ENCODE results near the gene EIF3D.

Gene EIF3D

DNA sequence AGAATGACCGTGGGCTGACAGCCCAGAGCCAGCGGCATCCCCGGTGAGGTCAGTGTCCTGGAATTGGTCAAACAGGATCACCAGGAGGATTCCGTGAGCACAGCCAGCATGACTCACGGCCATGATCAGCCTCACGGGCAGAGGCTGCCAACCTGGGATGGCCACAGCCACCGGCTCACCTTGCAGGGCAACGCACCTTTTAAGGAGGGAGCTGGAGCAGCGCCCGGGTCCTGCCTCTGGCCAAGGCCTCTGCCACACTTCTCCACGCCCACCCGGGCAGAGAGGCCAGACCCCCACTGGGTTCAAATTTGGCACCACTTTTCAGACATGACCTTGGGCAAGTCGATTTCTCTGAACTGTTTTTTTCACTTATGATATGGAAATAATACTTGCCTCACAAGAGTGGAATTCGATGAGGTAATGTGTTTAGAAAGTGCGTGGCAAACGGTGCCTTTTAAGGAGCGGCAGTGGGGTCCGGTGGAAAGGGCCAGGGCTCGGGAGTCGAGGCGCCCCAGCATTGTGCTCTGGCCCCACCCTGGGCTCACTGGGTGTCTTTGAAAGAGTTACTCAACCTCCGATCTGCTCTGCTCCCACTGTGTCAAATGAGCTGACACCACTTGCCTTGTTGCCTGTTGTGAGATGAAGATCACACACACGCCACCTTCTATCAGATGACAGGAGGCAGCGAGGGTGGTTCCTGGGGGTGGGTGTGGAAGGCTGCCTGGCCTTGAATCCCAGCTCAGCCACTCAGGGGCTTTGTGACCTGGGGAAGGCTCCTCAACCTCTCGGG is 63.5 kb downstream of the EIF3D start:
- no peak for DNase-seq (ENCODE audit: low read depth)

DNA sequence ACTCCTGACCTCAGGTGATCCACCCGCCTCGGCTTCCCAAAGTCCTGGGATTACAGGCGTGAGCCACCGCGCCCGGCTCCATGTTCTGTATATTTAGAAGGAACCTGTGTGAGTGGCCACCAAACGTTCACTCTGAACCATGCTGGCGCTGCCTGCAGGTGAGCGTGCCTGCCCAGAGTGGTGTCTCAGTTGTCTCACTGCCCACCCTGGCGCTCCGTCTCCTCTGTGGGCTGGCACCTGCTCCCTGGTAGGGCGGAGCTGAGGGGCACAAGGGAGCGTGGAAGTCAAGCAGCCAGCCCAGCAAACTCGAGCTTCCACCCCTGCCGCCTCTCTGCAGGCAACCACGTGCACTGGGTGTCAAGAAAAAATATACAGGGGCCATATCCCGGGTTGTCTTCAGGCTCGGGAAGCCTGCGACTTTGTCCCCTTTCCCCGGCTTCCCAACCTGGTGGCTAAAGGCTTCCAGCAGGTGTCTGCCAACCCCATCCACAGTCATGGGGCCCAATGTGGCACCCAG is 64.2 kb downstream of the EIF3D start:
- DNase-seq (ENCODE audit: low read depth): no peak

DNA sequence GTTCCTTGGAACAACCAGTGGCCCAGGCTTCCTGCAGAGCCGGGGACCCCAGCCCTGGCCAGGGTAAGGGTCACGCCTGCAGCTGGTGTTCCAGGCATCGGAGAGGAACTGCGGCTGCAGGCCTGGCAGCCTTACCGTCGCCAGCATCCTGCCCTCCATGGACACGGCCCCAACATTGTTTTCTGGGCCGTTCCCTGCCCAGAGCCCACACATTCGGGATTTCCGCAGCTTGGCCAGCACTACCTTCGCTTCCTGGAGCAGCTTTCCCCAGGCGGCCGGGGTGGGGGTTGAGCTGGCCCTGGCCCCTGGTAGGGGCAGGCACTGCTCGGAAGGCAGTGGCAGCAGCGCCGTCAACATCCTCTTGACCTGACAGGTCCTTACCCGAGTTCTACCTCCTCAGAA is 65.2 kb downstream of the EIF3D start:
- DNase-seq (ENCODE audit: low read depth): no peak

DNA sequence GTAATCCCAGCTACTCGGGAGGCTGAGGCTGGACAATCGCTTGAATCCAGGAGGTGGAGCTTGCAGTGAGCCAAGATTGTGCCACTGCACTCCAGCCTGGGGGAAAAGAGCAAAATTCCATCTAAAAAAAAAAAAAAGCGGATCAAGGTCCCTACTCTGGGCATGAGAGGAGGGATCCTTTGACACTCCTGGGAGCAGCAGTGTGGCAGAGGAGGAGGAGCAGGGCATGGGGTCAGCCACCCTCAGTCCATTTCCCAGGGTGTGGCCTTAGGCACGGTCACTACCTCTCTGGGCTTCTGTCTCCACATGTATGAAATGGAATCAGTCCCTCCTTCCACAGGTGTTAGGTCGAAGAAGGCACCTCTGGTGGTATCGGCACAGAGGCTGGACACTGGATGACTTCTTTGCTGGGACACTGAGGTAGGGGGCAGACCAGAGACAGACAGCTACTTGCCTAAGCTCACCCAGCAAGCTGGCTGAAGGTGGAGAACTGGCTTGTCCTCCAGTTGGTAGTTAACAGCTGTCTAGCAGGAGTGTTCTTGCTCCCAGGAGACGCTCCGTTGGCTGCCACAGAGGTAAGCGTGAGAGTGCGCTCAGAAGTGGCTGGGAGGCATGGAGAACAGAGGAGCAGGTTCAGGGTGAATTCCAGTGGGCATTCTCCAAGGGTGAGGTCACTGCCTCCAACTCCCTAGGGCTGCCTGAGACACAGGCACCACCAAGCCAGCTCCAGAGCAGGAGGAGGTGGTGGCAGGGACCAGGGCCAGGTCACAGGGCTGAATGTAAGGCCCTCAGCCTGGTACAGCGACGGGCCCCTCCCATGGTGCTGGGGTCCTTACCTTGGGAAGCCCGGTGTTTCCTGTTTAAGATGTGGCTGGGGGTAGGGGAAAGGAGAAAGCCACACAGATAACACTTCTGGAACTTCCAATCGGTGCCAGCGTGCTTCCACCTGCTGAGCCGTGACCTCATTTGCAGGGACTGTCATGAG is 67.0 kb downstream of the EIF3D start:
- DNase-seq (ENCODE audit: low read depth): no peak
